Stimulated activated CD4-positive, alpha-beta T cell treated with anti-CD3 and anti-CD28 coated beads, Interleukin-2, amount 100 ng/mL, for 48 hours (primary cell): Measurements from ENCODE around the gene MEF2C.
"Not testable (repeated sequence)": the region's sequence is repeated elsewhere in the genome, so short reads cannot be mapped to it uniquely, and the experiment has no call there.

Experiments
- DNase-seq, 2 donors: peaks; one replicate each; pipeline ENCODE4 v3.0.0-alpha.2; 2020

MEF2C gene

GRCh38 chr5:88860501-88860900 is 22.5 kb downstream of the MEF2C start:
- no peak for DNase-seq

GRCh38 chr5:88858392-88858791 is 24.6 kb downstream of the MEF2C start:
- DNase-seq, result no peak

DNA sequence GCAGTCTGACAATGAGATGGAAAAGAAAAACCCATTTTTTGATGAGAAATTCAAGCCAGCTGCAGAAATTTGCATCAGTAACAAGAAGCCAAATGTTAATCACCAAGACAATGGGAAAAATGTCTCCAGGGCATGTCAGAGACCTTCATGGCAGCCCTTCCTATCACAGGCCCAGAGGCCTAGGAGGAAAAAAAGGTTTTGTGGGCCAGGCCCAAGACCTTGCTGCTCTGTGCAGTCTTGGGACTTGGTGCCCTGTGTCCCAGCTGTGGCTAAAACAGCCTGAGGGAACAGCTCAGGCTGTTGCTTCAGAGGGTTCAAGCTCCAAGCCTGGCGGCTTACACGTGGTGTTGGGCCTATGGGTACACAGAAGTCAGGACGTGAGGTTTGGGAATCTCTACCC is 26.6 kb downstream of the MEF2C start:
- DNase-seq, result not testable (repeated sequence)

DNA sequence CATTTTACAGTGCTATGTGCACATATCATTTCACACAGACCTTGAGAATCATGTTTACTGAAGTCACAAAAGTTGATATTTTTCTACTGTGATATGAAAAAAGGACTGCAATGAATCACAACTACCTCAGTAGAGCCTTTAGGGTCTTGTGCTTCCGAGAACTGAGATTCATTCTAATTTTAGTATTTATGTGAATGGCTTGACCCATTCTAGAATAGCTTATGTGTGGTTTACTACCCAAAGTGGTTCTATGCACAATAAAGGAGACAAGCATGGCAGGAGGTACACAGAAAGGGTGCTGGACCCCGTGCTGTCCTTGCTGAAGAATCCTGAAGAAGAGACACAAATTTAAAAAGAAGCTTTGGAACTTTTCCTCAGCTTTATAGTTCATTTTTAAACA is 28.2 kb downstream of the MEF2C start:
- DNase-seq, result no peak

- DNase-seq, result no peak
Observed at GRCh38 chr5:88847420-88847819, 35.6 kb downstream of the MEF2C start.

DNA sequence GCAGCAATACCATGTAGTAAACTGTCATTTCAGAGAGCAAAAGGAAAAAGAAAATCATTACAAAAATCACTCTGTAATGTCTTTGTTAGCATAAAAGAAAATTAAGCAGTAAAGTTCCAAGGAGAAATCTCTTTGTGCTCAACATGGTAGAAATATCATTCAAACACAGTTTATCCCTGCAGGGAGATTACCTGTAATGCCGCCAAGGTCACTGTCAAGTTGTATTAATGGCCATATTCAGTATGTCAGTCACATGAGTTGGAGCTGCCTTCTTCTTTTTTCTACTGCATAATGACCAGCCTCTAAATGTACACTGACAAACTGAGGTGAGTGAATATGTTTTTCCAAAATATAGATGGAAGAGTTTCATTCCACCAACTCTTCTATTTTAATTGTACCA is 36.5 kb downstream of the MEF2C start:
- DNase-seq, result no peak

GRCh38 chr5:88845081-88845697 is 37.8 kb downstream of the MEF2C start:
- DNase-seq, result no peak

DNA sequence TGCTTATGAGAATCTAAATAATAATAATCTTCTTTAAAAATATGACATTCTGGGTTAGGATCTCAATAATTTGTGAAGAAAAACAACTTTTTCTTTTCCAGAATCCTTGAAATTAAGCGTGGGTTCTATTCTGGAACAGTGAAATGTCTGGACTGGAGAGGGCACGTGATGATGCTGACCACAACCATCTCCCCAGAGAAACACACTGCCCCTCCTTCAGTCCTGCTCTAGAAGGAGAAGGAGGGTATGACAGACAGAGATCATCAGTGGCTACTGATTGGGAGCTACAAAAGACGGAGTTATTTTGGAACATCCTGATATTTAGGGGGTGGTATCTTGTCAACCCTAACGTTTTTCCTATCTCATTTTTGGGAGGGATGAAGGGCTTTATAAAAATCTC is 40.2 kb downstream of the MEF2C start:
- DNase-seq, result no peak

GRCh38 chr5:88841212-88841611 is 41.8 kb downstream of the MEF2C start:
- DNase-seq, result no peak

- DNase-seq, result no peak
Observed at GRCh38 chr5:88840495-88840894, 42.5 kb downstream of the MEF2C start.

DNA sequence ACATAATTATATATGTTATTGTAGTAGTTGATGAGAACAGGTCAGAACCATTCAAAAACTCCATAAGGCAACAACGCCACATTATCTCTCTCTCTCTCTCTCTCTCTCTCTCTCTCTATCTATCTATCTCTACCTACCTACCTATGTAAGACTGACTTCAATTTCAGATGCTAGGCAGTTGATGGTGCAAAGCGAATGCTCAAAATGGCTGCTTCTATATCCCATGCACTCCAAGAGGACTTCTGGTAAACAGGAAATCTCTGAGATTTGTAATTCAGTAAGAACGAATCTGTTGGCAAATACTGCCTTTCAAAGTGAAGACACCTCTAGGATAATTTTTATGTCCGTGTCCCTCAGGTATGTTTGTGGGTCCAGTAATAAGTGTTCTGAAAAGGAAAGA is 43.7 kb downstream of the MEF2C start:
- no peak for DNase-seq

GRCh38 chr5:88838500-88838899 is 44.5 kb downstream of the MEF2C start:
- DNase-seq, result no peak

DNA sequence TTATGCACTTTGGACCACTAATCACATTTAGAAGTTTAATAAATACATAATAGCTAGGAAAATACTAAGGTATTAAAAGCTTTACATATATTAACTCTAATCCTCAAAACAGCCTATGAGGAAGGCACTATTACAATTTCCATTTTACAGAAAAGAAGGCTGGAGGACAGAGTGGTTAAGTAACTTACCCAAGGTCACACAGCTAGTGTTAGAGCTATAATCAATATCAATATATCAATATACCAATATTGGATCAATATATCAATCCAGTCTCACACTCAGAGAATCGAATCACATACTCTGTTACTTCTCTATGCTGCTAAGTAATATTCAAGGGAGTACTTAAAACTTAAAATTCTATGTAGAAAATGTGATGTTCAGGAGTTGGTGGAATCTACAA is 45.2 kb downstream of the MEF2C start:
- DNase-seq, result no peak

DNA sequence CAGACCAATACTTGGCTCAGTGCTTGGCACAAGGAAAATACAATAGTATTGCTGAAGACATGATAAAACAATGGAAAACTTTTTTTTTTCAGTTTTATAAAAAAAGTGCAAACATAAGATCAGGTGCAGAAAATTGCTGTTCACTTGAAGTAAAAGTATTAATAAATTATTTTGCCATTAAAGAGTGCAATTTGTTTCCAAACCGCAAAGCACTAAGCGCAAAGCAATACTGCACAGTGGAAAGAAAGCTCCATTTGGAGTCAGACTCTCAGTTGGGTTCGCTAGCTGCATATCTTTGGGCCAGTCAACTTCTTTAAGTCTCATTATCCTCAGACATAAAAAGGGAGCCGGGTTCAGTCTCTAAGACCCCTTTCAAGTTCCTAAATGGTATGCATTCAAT is 45.8 kb downstream of the MEF2C start:
- DNase-seq, result no peak

DNA sequence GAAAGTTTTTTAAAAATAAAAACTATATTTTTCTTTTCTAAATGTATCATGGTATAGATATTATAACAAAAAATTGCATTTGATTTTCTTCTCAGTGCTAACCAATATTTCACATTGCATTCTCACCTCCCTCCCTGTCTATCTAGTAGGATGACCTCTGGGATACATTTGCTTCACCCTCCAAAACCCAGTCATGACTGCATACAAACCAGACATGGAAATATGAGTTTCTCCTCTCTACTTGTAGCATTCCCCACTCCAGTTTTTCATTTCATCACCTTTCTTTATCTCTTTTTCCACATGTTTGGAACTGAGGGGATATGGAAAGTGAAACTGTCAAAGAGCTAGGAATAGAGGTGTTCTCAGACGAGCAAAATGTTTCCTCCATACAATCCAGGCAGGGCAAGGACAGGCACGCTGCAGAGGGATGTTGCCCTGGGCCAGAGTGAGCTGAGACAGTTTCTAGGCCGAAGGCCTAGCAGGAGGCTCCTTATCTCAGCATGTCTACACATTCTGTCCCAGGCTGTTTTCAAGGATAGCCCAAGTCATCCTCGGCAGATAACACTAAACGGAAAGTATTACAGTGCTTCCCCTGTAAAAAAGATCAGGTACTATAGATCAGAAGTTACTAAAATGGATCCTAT is 46.7 kb downstream of the MEF2C start:
- DNase-seq, result no peak

DNA sequence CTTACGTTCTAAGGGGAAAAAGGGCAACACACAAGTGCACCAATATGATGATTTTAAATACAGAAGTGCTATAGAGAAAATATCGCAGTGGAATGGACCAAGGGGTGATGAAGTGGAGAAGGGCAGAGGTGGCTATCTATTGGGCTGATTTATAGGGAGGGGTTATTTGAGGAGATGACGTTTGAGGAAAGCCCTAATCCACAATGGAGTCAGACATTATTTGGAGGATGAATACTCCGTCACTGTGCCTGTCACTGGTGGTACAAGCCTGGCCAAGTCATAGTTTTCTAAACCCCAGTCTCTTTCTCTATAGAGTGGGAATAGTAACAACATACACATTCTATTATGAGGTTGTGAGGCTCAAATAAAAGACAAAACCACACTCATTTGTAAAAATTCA is 48.5 kb downstream of the MEF2C start:
- no peak for DNase-seq

DNA sequence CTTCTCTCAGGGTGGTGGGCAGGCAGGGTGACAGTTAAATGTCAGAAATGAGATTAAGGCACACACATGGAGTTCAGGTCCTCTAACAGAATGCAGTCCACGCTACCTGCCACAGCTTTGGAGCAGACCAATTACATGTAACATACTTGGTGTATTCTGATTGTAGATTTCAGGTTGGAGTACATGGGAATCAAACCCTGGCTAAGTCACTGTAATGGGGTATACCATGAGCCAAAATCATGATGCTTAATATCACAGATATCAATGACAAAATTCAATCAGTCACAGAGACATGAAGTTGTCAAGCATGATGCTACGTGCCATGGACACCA is 48.9 kb downstream of the MEF2C start:
- DNase-seq, result no peak

- peak; percentile 9 to 23 for DNase-seq
Observed at GRCh38 chr5:88833371-88834130, 49.4 kb downstream of the MEF2C start.

DNA sequence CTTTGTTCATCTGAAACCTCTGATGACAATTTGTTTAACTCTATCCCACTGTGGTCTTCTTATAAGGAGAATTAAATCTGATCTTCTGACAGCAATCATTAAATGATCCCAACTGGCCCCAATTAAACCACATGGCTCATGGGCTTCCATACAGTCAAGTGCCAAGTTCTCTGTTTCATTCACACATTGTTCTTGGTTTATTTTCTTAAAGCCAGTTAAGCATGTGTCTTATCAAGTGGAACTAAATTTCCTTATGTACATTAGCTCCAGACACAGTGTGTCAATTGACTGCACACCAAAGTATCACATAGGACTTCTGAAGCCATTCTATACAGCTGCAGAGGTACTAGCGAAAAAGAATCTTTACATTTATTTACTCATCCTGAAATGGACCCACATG is 51.2 kb downstream of the MEF2C start:
- DNase-seq, result no peak

- no peak for DNase-seq
Observed at GRCh38 chr5:88830567-88830966, 52.4 kb downstream of the MEF2C start.

- DNase-seq, result no peak
Observed at GRCh38 chr5:88829775-88830174, 53.2 kb downstream of the MEF2C start.

- DNase-seq, result no peak
Observed at GRCh38 chr5:88829054-88829453, 53.9 kb downstream of the MEF2C start.

GRCh38 chr5:88827997-88828396 is 55.0 kb downstream of the MEF2C start:
- no peak for DNase-seq
